Adrenal gland (tissue), 5 donors: Measurements from ENCODE around the gene TBC1D10A.

Experiments used
- POLR2A ChIP-seq, 2 donors: fragments of 450-650 bp; IDR thresholded peaks; one replicate each; pipeline ENCODE4 v1.6.1; 2017; ENCODE audit warnings: antibody characterized with exemption in 2 of 2, mild to moderate bottlenecking in 2 of 2, moderate library complexity in 1 of 2
- TF ChIP-seq, protein P1 (sequence below), 6 experiments: fragments of 450-650 bp in 4 of 6; fragments of 200-600 bp in 2 of 6; sonication (generic) in 1 of 6; IDR thresholded peaks; 1 replicate in 5 of 6; 2 replicates in 1 of 6; pipeline versions ENCODE4 v1.5.1 to v1.8.0; 2016 to 2021; ENCODE audit warnings: antibody characterized with exemption in 6 of 6, mild to moderate bottlenecking in 2 of 6, moderate library complexity in 1 of 6
- donor health status: DM: no; HTN: no; CAD: no.

DNA sequence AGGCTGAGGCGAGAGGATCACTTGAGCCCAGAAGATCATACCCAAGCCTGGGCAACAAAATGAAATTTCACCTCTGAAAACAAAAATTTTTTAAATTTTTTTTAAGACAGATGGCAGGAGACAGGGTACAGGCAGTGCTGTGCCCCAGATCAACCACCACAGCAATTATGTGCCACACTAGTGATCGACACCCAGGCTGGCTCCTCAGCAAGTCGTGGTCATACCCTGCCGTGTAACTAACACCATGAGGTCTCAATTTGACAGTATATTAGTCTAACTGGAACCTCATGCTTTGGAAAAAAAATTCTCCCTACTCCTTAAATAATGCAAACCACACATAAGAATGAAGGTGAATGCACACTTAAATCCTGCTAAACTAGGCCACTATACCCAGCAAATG lies 21.7 kb upstream of the TBC1D10A start:
- TF ChIP-seq, protein P1, sequence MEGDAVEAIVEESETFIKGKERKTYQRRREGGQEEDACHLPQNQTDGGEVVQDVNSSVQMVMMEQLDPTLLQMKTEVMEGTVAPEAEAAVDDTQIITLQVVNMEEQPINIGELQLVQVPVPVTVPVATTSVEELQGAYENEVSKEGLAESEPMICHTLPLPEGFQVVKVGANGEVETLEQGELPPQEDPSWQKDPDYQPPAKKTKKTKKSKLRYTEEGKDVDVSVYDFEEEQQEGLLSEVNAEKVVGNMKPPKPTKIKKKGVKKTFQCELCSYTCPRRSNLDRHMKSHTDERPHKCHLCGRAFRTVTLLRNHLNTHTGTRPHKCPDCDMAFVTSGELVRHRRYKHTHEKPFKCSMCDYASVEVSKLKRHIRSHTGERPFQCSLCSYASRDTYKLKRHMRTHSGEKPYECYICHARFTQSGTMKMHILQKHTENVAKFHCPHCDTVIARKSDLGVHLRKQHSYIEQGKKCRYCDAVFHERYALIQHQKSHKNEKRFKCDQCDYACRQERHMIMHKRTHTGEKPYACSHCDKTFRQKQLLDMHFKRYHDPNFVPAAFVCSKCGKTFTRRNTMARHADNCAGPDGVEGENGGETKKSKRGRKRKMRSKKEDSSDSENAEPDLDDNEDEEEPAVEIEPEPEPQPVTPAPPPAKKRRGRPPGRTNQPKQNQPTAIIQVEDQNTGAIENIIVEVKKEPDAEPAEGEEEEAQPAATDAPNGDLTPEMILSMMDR (IDR thresholded peaks at IDR 0.05), result no peak
- no peak for TF ChIP-seq POLR2A (IDR thresholded peaks at IDR 0.05)
